ENCODE data around the gene UPP2.

UPP2 gene

DNA sequence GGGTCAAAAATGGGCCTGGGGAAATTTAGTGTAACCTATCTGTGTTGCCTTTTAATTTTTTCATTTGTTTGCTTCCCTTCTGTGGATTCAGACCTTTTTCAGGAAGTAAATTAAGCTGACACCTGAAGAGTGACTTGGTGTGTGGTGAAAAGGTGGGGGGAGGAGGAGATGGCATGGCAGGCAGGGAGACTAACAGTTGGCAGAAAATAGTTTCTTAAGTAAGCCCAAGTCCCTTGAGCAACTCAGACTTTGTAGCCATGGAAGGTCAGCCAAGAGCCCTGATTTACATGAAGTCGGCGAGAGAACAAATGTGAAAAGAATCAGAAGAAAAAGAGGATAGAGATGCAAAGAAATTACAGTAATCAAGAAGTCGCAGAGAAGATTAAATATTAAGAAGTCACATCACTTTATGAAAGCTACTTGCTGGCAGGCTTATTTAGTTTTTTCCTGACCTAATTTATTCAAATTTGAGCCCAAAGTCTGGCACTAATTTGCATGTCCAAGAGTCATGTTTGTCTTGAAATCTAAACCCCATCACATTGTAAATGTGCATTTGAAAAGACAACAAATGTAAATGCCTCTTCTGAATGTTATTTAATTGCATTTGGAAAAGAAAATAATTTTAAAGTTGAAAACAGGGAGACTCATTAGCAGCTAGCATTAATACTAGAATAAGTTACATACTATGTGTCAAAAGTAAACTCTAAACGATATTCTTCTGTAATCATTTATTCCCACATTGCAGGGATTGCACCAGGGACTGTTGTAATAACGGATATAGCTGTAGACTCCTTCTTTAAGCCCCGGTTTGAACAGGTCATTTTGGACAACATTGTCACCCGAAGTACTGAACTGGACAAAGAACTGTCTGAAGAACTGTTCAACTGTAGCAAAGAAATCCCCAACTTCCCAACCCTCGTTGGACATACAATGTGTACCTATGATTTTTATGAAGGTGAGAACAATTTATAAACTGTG is 19.3 kb downstream of the UPP2 start:
- Histone ChIP-seq H2AFZ (ENCODE audit: low read depth) (no peak overlapping the region), H4K20me1 (ENCODE audit: insufficient read depth) (no peaks in the 10 kb centered on the region), H3K9ac (no peak overlapping the region), H3K27me3 (ENCODE audit: insufficient read depth, low read depth) (no peaks in the 10 kb centered on the region), H3K27ac (no peak overlapping the region), H3K36me3 (ENCODE audit: insufficient read depth) (no peaks in the 10 kb centered on the region), H3K4me2 (no peak overlapping the region), H3K4me3 (IDR thresholded peaks at IDR 0.05; ENCODE audit: insufficient read depth, low read depth, low read length) (no peak overlapping the region), H3K79me2 (ENCODE audit: insufficient read depth, low read depth) (no peaks in the 10 kb centered on the region), H3K4me1 (ENCODE audit: low read depth, poor library complexity, severe bottlenecking) (no peaks in the 10 kb centered on the region)
- TF ChIP-seq, protein P1, sequence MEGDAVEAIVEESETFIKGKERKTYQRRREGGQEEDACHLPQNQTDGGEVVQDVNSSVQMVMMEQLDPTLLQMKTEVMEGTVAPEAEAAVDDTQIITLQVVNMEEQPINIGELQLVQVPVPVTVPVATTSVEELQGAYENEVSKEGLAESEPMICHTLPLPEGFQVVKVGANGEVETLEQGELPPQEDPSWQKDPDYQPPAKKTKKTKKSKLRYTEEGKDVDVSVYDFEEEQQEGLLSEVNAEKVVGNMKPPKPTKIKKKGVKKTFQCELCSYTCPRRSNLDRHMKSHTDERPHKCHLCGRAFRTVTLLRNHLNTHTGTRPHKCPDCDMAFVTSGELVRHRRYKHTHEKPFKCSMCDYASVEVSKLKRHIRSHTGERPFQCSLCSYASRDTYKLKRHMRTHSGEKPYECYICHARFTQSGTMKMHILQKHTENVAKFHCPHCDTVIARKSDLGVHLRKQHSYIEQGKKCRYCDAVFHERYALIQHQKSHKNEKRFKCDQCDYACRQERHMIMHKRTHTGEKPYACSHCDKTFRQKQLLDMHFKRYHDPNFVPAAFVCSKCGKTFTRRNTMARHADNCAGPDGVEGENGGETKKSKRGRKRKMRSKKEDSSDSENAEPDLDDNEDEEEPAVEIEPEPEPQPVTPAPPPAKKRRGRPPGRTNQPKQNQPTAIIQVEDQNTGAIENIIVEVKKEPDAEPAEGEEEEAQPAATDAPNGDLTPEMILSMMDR (conservative IDR thresholded peaks at IDR 0.05; ENCODE audit: low read depth, low read length) = no peak

DNA sequence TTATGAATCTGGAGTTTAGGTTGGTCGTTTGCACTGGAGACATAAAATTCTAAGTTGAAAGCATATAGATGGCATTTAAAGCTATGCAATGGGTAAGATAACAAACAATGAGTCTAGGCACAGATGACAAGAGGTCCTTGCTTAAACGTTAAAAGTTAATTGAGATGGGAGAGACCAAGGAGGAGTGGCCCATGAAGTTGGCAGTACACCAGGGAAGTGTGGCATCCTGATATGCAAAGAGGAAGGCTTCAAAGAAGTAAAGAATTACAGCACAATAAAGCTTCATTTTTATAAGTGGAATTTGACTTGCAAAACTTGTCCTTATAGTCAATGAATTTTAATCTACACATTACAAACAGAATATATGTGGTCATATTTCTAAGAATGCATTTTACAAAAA is 23.2 kb downstream of the UPP2 start:
- Histone ChIP-seq H2AFZ (ENCODE audit: low read depth) (no peak overlapping the region), H3K27ac (no peak overlapping the region), H3K4me2 (no peak overlapping the region), H3K79me2 (ENCODE audit: insufficient read depth, low read depth) (no peaks in the 10 kb centered on the region), H3K9ac (no peak overlapping the region), H4K20me1 (ENCODE audit: insufficient read depth) (no peaks in the 10 kb centered on the region), H3K36me3 (ENCODE audit: insufficient read depth) (no peaks in the 10 kb centered on the region), H3K4me3 (IDR thresholded peaks at IDR 0.05; ENCODE audit: insufficient read depth, low read depth, low read length) (no peak overlapping the region), H3K4me1 (ENCODE audit: low read depth, poor library complexity, severe bottlenecking) (no peaks in the 10 kb centered on the region), H3K27me3 (ENCODE audit: insufficient read depth, low read depth) (no peaks in the 10 kb centered on the region)
- TF ChIP-seq, protein P1 (conservative IDR thresholded peaks at IDR 0.05; ENCODE audit: low read depth, low read length) = no peak

DNA sequence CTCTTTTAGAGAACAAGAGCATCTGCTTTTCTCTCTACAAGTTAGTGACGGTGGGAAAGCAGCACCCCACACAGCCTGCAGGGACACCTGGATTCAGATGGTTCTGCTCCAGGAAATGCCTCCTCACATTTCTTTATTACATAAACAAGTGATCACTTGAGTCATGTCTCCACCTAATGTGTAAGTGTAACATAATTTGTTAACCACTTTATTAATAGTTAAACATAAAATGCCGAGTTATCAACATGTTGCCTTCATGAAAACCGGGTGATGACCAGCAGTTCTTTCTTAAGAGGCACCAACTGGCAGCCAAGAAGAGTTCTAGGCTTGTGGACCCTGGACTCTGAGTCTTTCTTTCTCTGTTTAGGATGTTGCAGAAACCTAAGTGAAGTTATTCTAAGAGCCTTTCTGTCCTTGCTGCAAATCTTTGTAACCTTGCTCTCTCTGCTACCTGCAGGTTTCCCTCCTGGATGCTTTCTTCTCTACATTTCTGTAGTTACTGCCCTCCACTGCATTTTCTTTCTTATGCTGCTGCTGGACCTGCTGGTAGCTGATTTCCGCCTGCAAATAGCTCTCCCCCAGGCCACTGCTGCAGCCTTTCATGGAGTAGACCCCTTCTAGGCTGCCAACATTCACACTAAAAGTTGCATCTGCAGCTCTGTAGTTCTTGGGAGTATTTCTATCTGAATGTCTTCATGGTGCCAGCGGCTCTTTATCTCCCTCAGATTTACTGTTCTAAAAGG is 24.3 kb downstream of the UPP2 start:
- Histone ChIP-seq H3K4me2 (no peak overlapping the region), H3K27ac (no peak overlapping the region), H3K4me3 (IDR thresholded peaks at IDR 0.05; ENCODE audit: insufficient read depth, low read depth, low read length) (no peak overlapping the region), H3K4me1 (ENCODE audit: low read depth, poor library complexity, severe bottlenecking) (no peaks in the 10 kb centered on the region), H3K79me2 (ENCODE audit: insufficient read depth, low read depth) (no peaks in the 10 kb centered on the region), H3K27me3 (ENCODE audit: insufficient read depth, low read depth) (no peaks in the 10 kb centered on the region), H3K9ac (no peak overlapping the region), H3K36me3 (ENCODE audit: insufficient read depth) (no peaks in the 10 kb centered on the region), H2AFZ (ENCODE audit: low read depth) (no peak overlapping the region), H4K20me1 (ENCODE audit: insufficient read depth) (no peaks in the 10 kb centered on the region)
- TF ChIP-seq, protein P1 (conservative IDR thresholded peaks at IDR 0.05; ENCODE audit: low read depth, low read length) = no peak

DNA sequence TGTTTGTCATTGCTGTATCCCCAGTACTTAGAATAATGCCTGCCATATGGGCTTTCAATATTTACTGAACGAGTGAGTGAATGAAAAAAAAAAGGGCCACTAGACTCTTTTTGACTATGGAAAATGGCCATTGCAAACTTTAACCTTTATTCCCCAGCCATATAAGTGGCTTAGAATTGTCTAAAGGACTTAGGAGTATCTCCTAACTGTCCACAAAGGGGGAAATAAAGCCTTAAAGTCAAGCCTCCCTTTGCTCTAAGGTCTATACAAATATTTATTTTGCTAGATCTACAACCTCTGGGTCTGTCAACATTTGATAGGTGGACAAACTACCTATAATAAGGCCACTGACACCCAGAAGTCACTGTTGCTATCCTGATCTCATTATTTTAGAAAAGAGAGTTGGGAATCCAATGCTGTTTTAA is 25.7 kb downstream of the UPP2 start:
- H3K4me2 ChIP-seq = no peak overlapping the region
- H3K27ac ChIP-seq = no peak overlapping the region
- H2AFZ ChIP-seq (ENCODE audit: low read depth) = no peak overlapping the region
- no peaks in the 10 kb centered on the region for H3K79me2 ChIP-seq (ENCODE audit: insufficient read depth, low read depth)
- H3K36me3 ChIP-seq (ENCODE audit: insufficient read depth) = no peaks in the 10 kb centered on the region
- H4K20me1 ChIP-seq (ENCODE audit: insufficient read depth) = no peaks in the 10 kb centered on the region
- TF ChIP-seq, protein P1 (conservative IDR thresholded peaks at IDR 0.05; ENCODE audit: low read depth, low read length) = no peak
- no peaks in the 10 kb centered on the region for H3K27me3 ChIP-seq (ENCODE audit: insufficient read depth, low read depth)
- H3K4me1 ChIP-seq (ENCODE audit: low read depth, poor library complexity, severe bottlenecking) = no peaks in the 10 kb centered on the region
- no peak overlapping the region for H3K9ac ChIP-seq
- no peak overlapping the region for H3K4me3 ChIP-seq (IDR thresholded peaks at IDR 0.05; ENCODE audit: insufficient read depth, low read depth, low read length)

All from KMS-11 (cell line).